Ovary (tissue), 9 donors: ENCODE data around the gene DNAJC16. TPM values are rescaled to one million over a fixed set of nuclear protein-coding genes. Genes with fewer than 3 reads are reported as not detected.
"Not testable (repeated sequence)": the region's sequence is repeated elsewhere in the genome, so short reads cannot be mapped to it uniquely, and the experiment has no call there.

Source experiments
- DNase-seq, 5 donors: peaks; one replicate each; pipeline ENCODE4 v3.0.0-alpha.2; 2019 to 2020
- H3K27ac ChIP-seq, 2 donors: fragments of 200-600 bp; one replicate each; pipeline versions ENCODE4 v1.5.1 to v1.8.0; 2019 to 2022
- H3K27me3 ChIP-seq: fragments of 200-600 bp; one replicate; pipeline ENCODE4 v1.8.0; 2022
- H3K36me3 ChIP-seq: fragments of 200-600 bp; sonication (generic); one replicate; pipeline ENCODE4 v1.5.1; 2019
- H3K4me1 ChIP-seq: one replicate; pipeline ENCODE4 v1.8.1; 2013; ENCODE audit warnings: mild to moderate bottlenecking, moderate library complexity; ENCODE audit not compliant: insufficient read depth
- H3K4me3 ChIP-seq: fragments of 200-600 bp; sonication (generic); one replicate; pipeline ENCODE4 v1.5.1; 2017
- H3K9me3 ChIP-seq, 2 donors: fragments of 200-600 bp in 1 of 2; sonication (generic) in 1 of 2; one replicate each; pipeline versions ENCODE4 v1.5.1 to v1.8.1; 2013 to 2019; ENCODE audit warnings: mild to moderate bottlenecking in 1 of 2, moderate library complexity in 1 of 2
- CTCF ChIP-seq, 3 donors: fragments of 450-650 bp in 2 of 3; fragments of 200-600 bp in 1 of 3; IDR thresholded peaks; one replicate each; pipeline versions ENCODE4 v1.5.1 to v1.8.0; 2016 to 2022; ENCODE audit warnings: antibody characterized with exemption in 3 of 3, mild to moderate bottlenecking in 1 of 3
- EP300 ChIP-seq: sonication (generic); formaldehyde crosslinking; IDR thresholded peaks from one replicate; pipeline ENCODE4 v1.6.1; 2017; ENCODE audit warnings: antibody characterized with exemption
- POLR2A ChIP-seq: fragments of 450-650 bp; IDR thresholded peaks from one replicate; pipeline ENCODE4 v1.6.1; 2017; ENCODE audit warnings: antibody characterized with exemption, mild to moderate bottlenecking, moderate library complexity
- WGBS, 3 donors: extraction: QIAGEN DNeasy Blood & Tissue Kit in 1 of 3; methylation state at CpG; one replicate each; pipeline versions ENCODE4 v1.1.5 to v1.1.7; 2013 to 2017; 5-methylcytosine and 5-hydroxymethylcytosine counted together
- intact Hi-C, 4 donors: fragments of 100-400 bp; cut with DNase I; formaldehyde crosslinking; loops; one replicate each; pipeline versions ENCODE4 v1.11.0 to v1.15.1; 2022 to 2023
- polyA plus RNA-seq, 2 donors: library from polyadenylated mRNA; stranded (reverse); fragments of 200-250 nt in 1 of 2; fragments of 350-450 nt in 1 of 2; fragmentation: Illumina TruSeq in 1 of 2; extraction: RNeasy Lipid Tissue Mini Kit (QIAGEN cat#74804) in 1 of 2; gene quantifications; one replicate each; pipeline ENCODE4 v1.2.3, GENCODE V29; 2013 to 2014
- total RNA-seq, 7 donors: library from RNA; depleted of rRNA in 2 of 7; stranded (reverse); fragments of >200 nt in 2 of 7; fragmentation: NEBNext Ultra II Directional in 3 of 7; extraction: Animal tissue kit (Norgen Biotek cat#: 25700) in 3 of 7; gene quantifications; one replicate each; pipeline versions ENCODE4 v1.1.0 to v1.2.4, GENCODE V29; 2016 to 2023
- donor health status: DM: no; HTN: no; CAD: no; lungs with moderate emphysema.
- donor health status: DM: no; HTN: no; CAD: no.
- donor health status: Bipolar disorder and iron deficiency.
- donor health status: DM: yes; HTN: yes; CAD: no.
- donor health status: DM: no; HTN: no; CAD: no.
- donor health status: DM: yes; HTN: yes; CAD: no.

DNAJC16 gene
- total and polyA plus RNA-seq, 9 donors = 4.7 to 33.3 (median 17.6) TPM

DNA sequence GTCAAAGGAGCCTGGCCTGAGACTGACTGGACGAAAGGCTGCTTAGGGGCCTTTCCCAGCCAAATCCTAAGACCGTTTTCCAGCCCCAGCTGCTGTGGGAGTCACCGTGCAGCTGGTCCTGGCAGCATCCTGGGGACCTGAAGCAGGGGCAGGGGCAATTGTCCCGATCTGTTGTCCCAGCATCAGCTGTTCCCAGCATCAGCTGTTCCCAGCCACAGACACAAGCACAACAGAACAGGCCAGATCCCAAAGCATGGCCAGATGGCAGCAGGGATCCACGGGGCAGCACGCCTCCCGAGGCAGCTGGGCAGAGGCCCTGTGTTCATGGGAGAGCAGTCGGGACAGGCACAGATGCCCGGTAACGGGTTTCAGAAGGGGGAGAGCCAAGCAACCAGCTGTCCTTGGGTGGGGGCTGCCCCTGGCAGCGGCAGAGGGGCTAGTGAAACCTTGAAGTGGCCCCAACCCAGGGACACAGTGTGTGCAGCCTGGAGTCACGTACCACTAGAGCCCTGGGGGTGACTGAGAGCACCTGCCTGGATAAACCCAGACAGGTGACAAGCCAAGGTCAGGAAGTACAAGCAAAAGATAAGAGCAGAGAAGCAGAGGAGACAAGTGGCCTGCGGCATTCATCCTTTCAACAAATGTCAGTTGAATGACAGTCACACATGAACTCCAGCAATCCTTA lies 37.5 kb upstream of the DNAJC16 start:
- Histone ChIP-seq H3K36me3 (peaks cover 2% of the 10 kb centered on the region), H3K4me3 (no peak overlapping the region), H3K4me1 (no peaks in the 10 kb centered on the region), H3K27me3 (no peaks in the 10 kb centered on the region), H3K27ac (no peak overlapping the region), H3K9me3 (no peaks in the 10 kb centered on the region)
- TF ChIP-seq EP300 = no peak
- TF ChIP-seq CTCF (IDR thresholded peaks at IDR 0.05) = no peak
- TF ChIP-seq POLR2A = no peak
- no peak for DNase-seq
- WGBS, 3 donors = 74 to 90% (median 80%) methylated on average over 11 to 13 of the region's 13 CpGs
- intact Hi-C loops = no loop called here

- DNase-seq, H3K27ac ChIP-seq, H3K4me1 ChIP-seq, H3K36me3 ChIP-seq, intact Hi-C loops, H3K4me3 ChIP-seq, H3K9me3 ChIP-seq, H3K27me3 ChIP-seq: not testable (repeated sequence)
- WGBS, 3 donors = 88 to 95% (median 93%) methylated on average over 4 of the region's 4 CpGs
These were observed 35.6 kb upstream of the DNAJC16 start for GRCh38 chr1:15491010-15491409.

- no peak for DNase-seq
- no peak for TF ChIP-seq POLR2A
- no peak for TF ChIP-seq EP300
- no peak for TF ChIP-seq CTCF (IDR thresholded peaks at IDR 0.05)
- Histone ChIP-seq H3K36me3 (peaks cover 2% of the 10 kb centered on the region), H3K4me3 (no peak overlapping the region), H3K27me3 (no peaks in the 10 kb centered on the region), H3K4me1 (no peaks in the 10 kb centered on the region), H3K27ac (no peak overlapping the region), H3K9me3 (no peaks in the 10 kb centered on the region)
- WGBS, 3 donors = 64 to 69% (median 65%) methylated on average over 5 of the region's 5 CpGs
- intact Hi-C loops = no loop called here
These were observed 34.1 kb upstream of the DNAJC16 start for GRCh38 chr1:15492596-15492995.

DNA sequence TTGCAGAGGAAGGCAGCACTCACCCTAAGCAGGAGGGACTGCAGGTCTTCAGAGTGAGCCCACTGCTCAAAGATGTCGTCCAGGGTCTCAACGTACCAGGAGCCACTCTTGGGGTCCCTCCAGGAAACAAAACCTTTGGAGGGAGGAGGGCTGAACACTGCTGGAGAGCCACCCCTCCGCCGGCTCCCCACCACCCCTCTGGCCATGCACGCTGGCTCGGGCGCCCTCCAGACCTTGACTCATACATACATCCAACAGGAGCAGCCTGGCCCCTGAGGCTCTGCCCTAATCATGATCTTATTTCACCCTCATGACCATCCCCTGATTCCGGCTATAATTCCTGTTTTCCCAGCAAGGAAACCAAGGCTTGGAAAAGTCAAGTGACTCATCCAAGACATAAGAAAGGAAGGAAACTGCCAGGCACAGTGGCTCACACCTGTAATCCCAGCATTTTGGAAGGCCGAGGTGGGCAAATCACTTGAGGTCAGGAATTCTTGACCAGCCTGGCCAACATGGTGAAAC lies 32.7 kb upstream of the DNAJC16 start:
- H3K36me3 ChIP-seq = peaks cover 2% of the 10 kb centered on the region

GRCh38 chr1:15500184-15501178 lies 26.2 kb upstream of the DNAJC16 start:
- 77 to 82% (median 77%) methylated on average over 19 of the region's 19 CpGs for WGBS, 3 donors
- intact Hi-C loops = no loop called here
- Histone ChIP-seq H3K4me1 (no peaks in the 10 kb centered on the region), H3K9me3 (no peaks in the 10 kb centered on the region), H3K27me3 (no peaks in the 10 kb centered on the region), H3K4me3 (no peak overlapping the region), H3K36me3 (no peaks in the 10 kb centered on the region), H3K27ac (no peak overlapping the region)
- no peak for DNase-seq
- TF ChIP-seq CTCF (IDR thresholded peaks at IDR 0.05) = no peak

More for the DNA sequence above, 32.7 kb upstream of the DNAJC16 start:
- intact Hi-C loops = no loop called here
- Histone ChIP-seq H3K27ac (no peak overlapping the region), H3K9me3 (no peaks in the 10 kb centered on the region), H3K27me3 (no peaks in the 10 kb centered on the region), H3K4me3 (no peak overlapping the region), H3K4me1 (no peaks in the 10 kb centered on the region)
- 88 to 95% (median 94%) methylated on average over 9 of the region's 9 CpGs for WGBS, 3 donors
- no peak for TF ChIP-seq EP300
- DNase-seq = no peak
